ENCODE results near the gene LDHAL6B. TPM values are rescaled to one million over a fixed set of nuclear protein-coding genes. Genes with fewer than 3 reads are reported as not detected.

LDHAL6B gene
- total RNA-seq, 1 experiment from 2014 or later = not detected

GRCh38 chr15:59177317-59177660 lies 29.4 kb upstream of the LDHAL6B start:
- Mint-ChIP-seq H3K36me3 (ENCODE audit: insufficient read depth, unreplicated experiment) (peaks cover 60% of the 10 kb centered on the region), H3K4me3 (ENCODE audit: unreplicated experiment) (no peak overlapping the region), H3K9me3 (ENCODE audit: unreplicated experiment) (no peaks in the 10 kb centered on the region), H3K27ac (ENCODE audit: unreplicated experiment) (no peak overlapping the region), H3K4me1 (ENCODE audit: low read depth, unreplicated experiment) (no peaks in the 10 kb centered on the region), H3K27me3 (ENCODE audit: insufficient read depth, unreplicated experiment) (no peaks in the 10 kb centered on the region)
- no peak for TF ChIP-seq CTCF (IDR thresholded peaks at IDR 0.05; ENCODE audit: insufficient read depth in 1 of 2, low read depth in 1 of 2, low read length in 1 of 2, severe bottlenecking in 1 of 2, unreplicated experiment in 1 of 2)
- intact Hi-C loops (cut with micrococcal nuclease; ENCODE audit: unreplicated experiment) = no loop called here
- Histone ChIP-seq H3K9me3 (peaks cover 10% of the 10 kb centered on the region), H3K4me3 (ENCODE audit: low read depth, low read length) (no peak overlapping the region), H3K36me3 (ENCODE audit: control insufficient read depth, insufficient read depth, low read length) (no peaks in the 10 kb centered on the region; the same call in 1 of the 2 replicates), H3K4me1 (no peaks in the 10 kb centered on the region), H3K27me3 (replicated peaks; ENCODE audit: control insufficient read depth, insufficient read depth, low read length) (no peaks in the 10 kb centered on the region)
- ChIA-PET CTCF (no interaction called here), POLR2A (no interaction called here)
- BruUV-seq (replicated peaks) = no TSS peak
- no peak for DNase-seq

DNA sequence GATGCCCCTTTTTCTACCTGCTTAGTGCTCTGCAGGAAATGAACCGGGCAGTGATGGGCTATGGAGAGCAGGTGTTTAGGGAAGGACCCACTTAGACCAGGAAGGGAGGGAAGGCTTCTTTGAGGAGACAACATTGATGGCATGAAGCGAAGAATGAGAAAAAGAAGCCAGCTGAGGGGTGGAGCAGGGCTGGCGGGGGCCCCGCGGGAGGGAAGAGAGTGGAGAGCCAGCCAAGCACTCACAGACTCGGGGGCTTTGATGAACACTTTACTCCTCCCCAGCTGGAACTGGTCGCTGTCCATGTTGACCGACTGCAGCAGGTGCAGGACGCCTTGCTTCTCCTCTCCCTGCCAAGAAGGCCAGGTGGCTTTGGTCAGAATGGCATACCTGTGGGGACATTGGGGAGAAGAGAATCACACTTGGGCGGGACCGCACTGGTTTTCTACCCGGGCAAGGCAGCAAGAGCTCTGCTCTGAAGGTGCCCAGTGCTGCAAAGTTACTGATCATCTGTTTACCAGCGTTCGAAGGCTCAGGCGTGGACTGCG lies 28.4 kb upstream of the LDHAL6B start:
- intact Hi-C loops (cut with micrococcal nuclease; ENCODE audit: unreplicated experiment) = no loop called here
- H3K9me3 Mint-ChIP-seq (ENCODE audit: unreplicated experiment) = no peaks in the 10 kb centered on the region

DNA sequence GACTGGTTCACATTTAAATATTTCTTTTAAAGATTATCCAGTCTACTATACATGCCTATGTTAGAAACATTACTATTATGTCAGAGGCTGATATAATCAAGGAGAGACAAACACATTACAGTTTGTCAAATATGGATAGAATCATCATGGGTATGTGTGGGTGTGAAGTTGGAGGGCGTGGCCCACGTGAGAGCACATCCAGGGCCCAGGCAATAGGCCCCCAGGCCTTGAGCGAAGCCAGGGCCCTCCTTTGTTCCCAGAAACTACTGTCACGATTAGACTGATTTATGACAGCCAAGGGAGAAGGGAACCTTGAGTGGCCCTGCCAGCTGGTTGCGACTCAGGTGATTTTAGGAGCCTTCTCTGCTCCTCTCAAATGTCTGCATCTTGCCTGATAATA lies 26.9 kb upstream of the LDHAL6B start:
- Histone ChIP-seq H3K36me3 (ENCODE audit: control insufficient read depth, insufficient read depth, low read length) (peaks cover 1% of the 10 kb centered on the region; the same call in 1 of the 2 replicates), H3K4me3 (ENCODE audit: low read depth, low read length) (no peak overlapping the region), H3K9me3 (peaks cover 11% of the 10 kb centered on the region), H3K27me3 (replicated peaks; ENCODE audit: control insufficient read depth, insufficient read depth, low read length) (no peaks in the 10 kb centered on the region), H3K4me1 (no peaks in the 10 kb centered on the region)
- intact Hi-C loops (cut with micrococcal nuclease; ENCODE audit: unreplicated experiment) = no loop called here
- peaks cover 70% of the 10 kb centered on the region for H3K36me3 Mint-ChIP-seq (ENCODE audit: insufficient read depth, unreplicated experiment)
- H3K4me1 Mint-ChIP-seq (ENCODE audit: low read depth, unreplicated experiment) = no peaks in the 10 kb centered on the region
- no peaks in the 10 kb centered on the region for H3K9me3 Mint-ChIP-seq (ENCODE audit: unreplicated experiment)
- TF ChIP-seq CTCF (IDR thresholded peaks at IDR 0.05; ENCODE audit: insufficient read depth in 1 of 2, low read depth in 1 of 2, low read length in 1 of 2, severe bottlenecking in 1 of 2, unreplicated experiment in 1 of 2) = no peak
- ChIA-PET CTCF (no interaction called here), POLR2A (no interaction called here)
- no peaks in the 10 kb centered on the region for H3K27me3 Mint-ChIP-seq (ENCODE audit: insufficient read depth, unreplicated experiment)
- no peak for DNase-seq
- H3K4me3 Mint-ChIP-seq (ENCODE audit: unreplicated experiment) = no peak overlapping the region
- no TSS peak for BruUV-seq (replicated peaks)
- H3K27ac Mint-ChIP-seq (ENCODE audit: unreplicated experiment) = no peak overlapping the region

More for the DNA sequence above, 28.4 kb upstream of the LDHAL6B start:
- Histone ChIP-seq H3K9me3 (peaks cover 11% of the 10 kb centered on the region), H3K36me3 (ENCODE audit: control insufficient read depth, insufficient read depth, low read length) (no peaks in the 10 kb centered on the region; the same call in 1 of the 2 replicates), H3K4me1 (no peaks in the 10 kb centered on the region), H3K27me3 (replicated peaks; ENCODE audit: control insufficient read depth, insufficient read depth, low read length) (no peaks in the 10 kb centered on the region), H3K4me3 (ENCODE audit: low read depth, low read length) (no peak overlapping the region)
- Mint-ChIP-seq H3K36me3 (ENCODE audit: insufficient read depth, unreplicated experiment) (peaks cover 69% of the 10 kb centered on the region), H3K27ac (ENCODE audit: unreplicated experiment) (no peak overlapping the region), H3K4me1 (ENCODE audit: low read depth, unreplicated experiment) (no peaks in the 10 kb centered on the region), H3K4me3 (ENCODE audit: unreplicated experiment) (no peak overlapping the region), H3K27me3 (ENCODE audit: insufficient read depth, unreplicated experiment) (no peaks in the 10 kb centered on the region)
- ChIA-PET POLR2A (no interaction called here), CTCF (no interaction called here)
- TF ChIP-seq CTCF (IDR thresholded peaks at IDR 0.05; ENCODE audit: insufficient read depth in 1 of 2, low read depth in 1 of 2, low read length in 1 of 2, severe bottlenecking in 1 of 2, unreplicated experiment in 1 of 2) = no peak
- DNase-seq = no peak
- no TSS peak for BruUV-seq (replicated peaks)
